HK-2 (cell line): ENCODE measurements around the gene PLXND1.

ENCODE experiments used
- DNase-seq: peaks from one replicate; pipeline ENCODE4 v3.0.0-alpha.2; 2018; ENCODE audit not compliant: unreplicated experiment

The PLXND1 gene

DNA sequence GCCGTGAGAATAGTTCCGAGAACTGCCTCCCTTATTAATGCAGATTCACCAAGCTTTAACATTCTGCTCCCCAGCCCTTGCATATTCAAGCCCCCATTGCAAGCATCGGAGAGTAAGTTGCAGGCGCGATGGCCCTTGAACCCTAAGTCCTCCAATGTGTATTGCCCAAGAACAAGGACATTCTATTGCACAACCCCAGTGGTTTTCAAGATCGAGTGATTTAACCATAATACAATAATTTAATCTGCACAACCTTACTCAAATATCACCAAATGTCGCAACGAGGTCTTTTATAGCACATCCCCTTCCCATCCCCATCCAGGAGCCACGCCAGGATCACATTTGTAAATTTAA is 21.7 kb upstream of the PLXND1 start:
- no peak for DNase-seq

GRCh38 chr3:129627350-129628168 is 21.1 kb upstream of the PLXND1 start:
- DNase-seq: peak; percentile 84

DNA sequence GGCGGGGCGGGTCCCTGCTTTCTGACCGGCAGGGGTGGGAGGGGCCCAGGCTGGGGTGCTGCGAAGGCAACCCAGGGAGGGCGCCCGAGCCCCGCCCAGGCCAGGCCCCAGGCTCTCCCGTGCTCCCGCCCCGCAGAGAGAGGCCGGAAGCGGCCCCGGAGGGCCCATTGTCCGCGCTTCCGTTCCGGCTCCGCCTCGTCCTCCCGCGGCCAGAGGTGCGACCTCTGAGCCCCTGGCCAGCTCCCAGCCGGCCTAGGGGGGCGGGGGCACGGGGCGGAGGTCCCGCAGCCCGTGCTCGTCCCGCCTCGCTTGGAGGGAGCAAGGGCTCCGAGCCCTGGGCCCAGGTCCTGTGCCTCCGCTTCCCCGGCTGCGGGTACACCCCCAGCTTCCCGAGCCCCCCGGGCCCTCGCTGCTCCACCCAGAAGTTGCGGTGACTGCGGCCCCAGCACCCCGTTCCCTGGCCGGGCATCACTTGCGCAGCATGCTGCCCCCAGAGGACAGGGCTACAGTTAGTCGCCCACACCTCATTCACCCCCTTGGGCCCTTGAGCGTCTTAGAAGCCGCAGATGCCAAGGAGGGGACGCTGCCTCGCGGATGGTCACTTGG is 20.4 kb upstream of the PLXND1 start:
- DNase-seq: peak; percentile 96

DNA sequence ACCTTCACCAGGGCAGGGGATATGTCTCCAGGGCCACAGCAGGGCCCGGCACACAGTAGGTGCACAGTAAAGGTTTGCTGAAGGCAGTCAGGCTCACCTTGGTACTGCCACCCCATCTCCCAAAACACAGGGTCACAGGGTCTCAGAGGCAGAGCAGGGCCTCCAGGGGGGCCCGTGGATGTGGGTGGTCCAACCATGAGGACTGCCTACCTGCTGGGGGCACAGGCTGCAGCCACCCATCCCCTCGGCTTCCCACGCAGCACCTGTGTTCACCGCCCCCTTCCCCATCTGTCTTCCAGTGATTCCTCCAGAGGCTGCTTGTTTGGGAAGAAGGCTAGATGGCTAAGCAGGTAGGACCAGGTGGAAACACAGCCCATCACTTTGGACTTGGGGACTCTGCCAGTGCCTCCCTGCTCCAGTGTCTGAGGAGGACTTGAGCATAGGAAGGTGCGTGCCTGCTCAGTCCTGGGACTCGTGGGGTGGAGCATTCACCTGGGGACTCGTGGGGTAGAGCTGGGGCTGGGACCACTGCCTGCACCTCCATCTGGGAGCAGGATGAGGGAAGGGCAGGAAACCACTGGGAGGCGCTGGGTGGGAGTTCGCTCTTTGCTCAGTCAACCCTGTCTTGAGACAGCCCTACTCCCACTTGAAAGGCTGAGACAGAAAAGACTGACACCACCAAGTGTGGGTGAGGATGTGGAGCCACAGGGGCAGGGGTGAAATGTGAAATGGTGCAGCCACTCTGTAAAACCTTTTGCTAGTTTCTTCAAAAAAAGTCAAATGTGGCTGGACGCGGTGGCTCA is 18.8 kb upstream of the PLXND1 start:
- DNase-seq: no peak

DNA sequence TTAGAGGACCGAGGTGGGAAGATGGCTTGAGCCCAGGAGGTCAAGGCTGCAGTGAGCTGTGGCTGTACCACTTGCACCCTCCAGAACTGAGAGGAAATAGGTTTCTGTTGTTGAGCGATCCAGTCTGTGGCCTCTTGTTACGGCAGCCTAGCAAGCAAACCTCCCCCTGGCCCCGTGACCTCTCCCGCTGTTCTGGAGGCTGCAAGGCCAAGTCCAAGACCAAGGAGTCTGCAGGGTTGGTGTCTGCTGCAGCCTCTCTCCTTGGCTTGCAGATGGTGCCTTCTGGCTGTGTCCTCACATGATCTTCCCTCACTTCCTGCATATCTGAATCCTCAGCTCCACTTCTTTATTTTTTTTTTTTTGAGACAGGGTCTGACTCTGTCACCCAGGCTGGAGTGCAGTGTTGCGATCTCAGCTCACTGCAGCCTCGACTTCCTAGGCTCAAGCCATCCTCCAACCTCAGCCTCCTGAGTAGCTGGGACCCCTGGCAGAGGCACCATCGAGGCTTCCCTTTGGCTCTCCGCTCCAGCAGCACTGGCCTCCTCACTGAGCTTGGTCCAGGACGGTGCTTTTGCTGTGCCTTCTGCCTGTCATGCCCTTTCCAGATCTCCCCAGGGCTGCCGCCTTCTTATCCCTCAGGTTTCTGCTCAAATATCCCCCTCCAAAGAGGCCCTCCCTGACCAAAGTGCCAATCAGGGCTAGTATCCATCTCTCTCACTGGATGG is 18.0 kb upstream of the PLXND1 start:
- DNase-seq: no peak

GRCh38 chr3:129623447-129624118 is 17.1 kb upstream of the PLXND1 start:
- DNase-seq: no peak

DNA sequence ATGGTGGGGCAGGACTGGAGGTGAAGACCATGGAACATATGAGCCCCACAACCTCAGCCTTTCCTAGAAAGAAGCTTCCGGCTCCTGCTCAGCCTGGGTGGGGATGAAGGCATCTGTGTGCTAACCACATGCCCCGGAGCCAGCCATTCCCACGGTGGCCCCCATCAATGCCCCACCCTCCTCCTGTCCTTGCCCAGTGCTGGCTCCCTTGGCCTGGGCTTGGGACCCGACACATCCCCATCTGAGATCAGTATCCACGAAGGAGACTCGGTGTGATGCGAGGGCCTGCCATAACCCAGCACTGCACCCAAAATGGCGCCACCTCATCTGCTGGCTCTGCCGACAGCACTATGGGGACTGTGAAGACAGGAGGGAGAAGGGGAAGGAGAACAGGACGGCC is 16.5 kb upstream of the PLXND1 start:
- DNase-seq: no peak

DNA sequence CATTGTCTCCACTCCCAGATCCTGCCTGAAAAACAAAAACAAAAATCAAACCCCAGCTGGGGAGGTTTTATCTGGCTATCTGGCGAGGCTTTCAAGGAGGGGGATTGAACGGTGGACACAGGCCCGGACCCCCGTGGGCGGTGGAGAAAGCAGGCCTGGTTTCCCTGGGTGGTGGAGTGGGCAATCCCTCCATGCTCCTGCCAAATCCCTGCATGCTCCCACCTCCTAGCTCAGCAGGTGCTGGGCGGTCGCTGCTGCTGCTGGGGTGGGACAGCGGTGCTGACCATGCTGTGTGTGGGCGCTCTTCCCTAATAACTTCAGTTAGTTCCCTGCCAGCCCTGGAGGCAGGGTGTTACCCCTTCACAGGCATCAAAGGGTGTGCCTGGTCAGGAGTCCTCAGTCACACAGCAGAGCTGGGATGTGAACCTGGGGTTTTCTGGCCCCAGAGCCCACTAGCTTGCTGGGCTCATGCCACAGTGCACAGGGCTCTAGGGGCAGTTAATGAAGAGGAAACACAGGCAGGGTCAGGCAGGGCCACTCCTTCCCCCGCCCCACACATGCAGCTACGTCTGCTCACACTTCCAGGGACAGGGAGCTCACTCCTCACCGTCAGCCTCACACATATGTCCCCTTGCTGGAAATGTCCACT is 15.9 kb upstream of the PLXND1 start:
- DNase-seq: no peak

- DNase-seq: no peak
Measured at GRCh38 chr3:129621626-129622225, 15.2 kb upstream of the PLXND1 start.

- no peak for DNase-seq
Measured at GRCh38 chr3:129620828-129621559, 14.5 kb upstream of the PLXND1 start.

DNA sequence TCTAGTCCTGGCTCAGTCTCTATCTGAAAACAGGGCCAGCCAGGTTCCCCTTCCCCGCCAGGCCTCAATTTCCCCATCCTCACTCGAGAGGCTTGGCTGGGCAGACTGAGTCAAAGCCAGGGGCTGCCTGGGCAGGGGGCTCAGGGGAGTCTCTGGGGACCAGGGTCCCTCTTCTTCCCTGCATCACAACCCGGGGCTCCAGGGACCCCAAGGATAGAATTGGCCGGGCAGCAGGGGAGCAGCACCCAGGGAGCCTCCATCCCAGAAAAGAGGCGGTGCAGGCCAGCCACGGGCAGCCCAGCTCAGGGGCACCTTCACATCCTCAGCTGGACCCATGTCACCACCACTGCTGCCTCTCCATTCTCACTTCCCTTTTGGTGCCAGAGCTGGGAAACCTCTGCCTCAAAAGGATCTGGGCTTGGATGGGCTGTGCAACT is 13.3 kb upstream of the PLXND1 start:
- DNase-seq: no peak

- DNase-seq: no peak
Measured at GRCh38 chr3:129618901-129619671, 12.6 kb upstream of the PLXND1 start.

DNA sequence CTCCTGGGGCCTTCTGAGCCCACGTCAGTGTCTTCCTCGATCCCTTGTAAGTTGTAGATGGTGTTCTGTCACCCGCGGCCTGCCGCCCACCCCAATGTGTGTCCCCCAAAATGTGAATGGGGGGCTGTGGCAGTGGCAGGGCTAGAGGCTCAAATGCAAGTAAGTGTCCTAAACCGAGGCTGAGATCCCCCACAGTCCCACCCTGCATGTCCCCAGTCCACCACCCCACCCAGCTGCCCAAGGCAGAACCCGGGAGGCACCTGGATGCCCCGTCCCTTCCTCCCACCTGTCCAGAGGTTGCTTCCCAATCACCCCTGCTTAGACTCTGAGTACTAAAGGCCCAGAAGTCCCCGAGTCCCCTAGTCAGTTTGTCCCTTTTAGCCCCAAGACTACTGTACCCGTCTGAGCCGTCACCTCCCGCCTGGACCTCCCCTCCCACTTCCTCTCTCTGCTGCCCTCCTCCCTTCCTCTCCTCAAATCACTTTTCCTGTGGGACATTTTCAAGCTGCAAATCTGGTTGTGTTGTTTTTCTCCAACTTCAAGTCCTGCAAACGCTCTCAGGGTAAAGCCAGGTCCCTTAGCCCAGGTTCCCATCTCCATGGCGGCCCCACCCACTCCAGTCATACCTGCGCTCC is 11.8 kb upstream of the PLXND1 start:
- DNase-seq: no peak

DNA sequence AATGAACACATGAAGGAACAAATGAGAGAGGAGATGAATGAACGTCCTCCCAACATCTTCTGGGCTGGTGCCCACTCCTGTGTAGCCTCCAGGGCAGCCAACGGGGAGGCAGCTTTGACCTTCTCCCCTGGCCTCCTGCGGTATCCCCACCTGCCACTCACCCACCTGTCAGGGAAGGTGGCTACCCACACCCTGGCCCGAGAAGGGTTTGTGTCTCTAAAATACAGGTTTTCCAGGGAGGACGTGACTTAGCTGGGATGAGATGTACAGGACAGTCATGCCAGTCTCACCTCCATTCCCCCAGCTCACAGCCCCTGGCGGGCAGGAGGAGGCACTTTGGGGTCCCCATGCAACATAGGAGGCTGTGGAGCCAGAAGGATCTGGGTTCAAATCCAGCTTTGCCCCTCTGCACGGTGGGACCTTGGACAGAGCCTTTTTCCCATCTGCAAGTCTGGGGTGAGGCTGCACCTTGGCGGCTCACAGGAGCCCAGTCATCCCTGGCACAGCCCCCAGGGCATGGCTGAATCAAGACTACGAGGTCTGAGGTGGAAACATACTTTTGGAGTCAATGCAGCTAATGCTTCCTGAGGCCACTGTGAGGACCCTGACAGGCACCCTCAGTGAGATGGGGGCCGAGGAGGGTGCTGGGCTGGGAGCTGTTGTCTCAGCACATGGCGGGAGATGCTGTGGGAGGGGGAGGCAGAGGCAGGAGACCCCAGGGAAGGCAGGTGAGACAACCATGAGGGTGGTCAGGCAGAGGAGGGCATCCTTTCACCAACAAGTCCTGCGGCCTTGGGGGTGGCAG is 11.1 kb upstream of the PLXND1 start:
- DNase-seq: no peak

- no peak for DNase-seq
Measured at GRCh38 chr3:129616713-129617112, 10.2 kb upstream of the PLXND1 start.

- no peak for DNase-seq
Measured at GRCh38 chr3:129616291-129616690, 9.8 kb upstream of the PLXND1 start.

- DNase-seq: no peak
Measured at GRCh38 chr3:129615751-129616281, 9.3 kb upstream of the PLXND1 start.
